Esophagus muscularis mucosa (tissue), 4 donors: Measurements from ENCODE around the gene PSMB2.

ENCODE experiments used
- EP300 ChIP-seq: sonication (generic); formaldehyde crosslinking; IDR thresholded peaks from one replicate; pipeline ENCODE4 v1.6.1; 2017; ENCODE audit warnings: antibody characterized with exemption
- POLR2A ChIP-seq: fragments of 450-650 bp; IDR thresholded peaks from one replicate; pipeline ENCODE4 v1.6.1; 2017; ENCODE audit warnings: antibody characterized with exemption, moderate library complexity, mild to moderate bottlenecking, low read depth
- POLR2AphosphoS5 ChIP-seq, 2 donors: sonication (generic); formaldehyde crosslinking; IDR thresholded peaks; one replicate each; pipeline ENCODE4 v1.6.1; 2017; ENCODE audit warnings: antibody characterized with exemption in 2 of 2
- TF ChIP-seq, protein P1 (sequence below), 3 experiments: fragments of 200-600 bp in 2 of 3; fragments of 450-650 bp in 1 of 3; sonication (generic) in 2 of 3; IDR thresholded peaks; one replicate each; pipeline ENCODE4 v1.5.1; 2017 to 2019; ENCODE audit warnings: antibody characterized with exemption in 3 of 3, mild to moderate bottlenecking in 2 of 3, moderate library complexity in 1 of 3

- TF ChIP-seq, protein P1, sequence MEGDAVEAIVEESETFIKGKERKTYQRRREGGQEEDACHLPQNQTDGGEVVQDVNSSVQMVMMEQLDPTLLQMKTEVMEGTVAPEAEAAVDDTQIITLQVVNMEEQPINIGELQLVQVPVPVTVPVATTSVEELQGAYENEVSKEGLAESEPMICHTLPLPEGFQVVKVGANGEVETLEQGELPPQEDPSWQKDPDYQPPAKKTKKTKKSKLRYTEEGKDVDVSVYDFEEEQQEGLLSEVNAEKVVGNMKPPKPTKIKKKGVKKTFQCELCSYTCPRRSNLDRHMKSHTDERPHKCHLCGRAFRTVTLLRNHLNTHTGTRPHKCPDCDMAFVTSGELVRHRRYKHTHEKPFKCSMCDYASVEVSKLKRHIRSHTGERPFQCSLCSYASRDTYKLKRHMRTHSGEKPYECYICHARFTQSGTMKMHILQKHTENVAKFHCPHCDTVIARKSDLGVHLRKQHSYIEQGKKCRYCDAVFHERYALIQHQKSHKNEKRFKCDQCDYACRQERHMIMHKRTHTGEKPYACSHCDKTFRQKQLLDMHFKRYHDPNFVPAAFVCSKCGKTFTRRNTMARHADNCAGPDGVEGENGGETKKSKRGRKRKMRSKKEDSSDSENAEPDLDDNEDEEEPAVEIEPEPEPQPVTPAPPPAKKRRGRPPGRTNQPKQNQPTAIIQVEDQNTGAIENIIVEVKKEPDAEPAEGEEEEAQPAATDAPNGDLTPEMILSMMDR (IDR thresholded peaks at IDR 0.05): no peak
- TF ChIP-seq POLR2A: no peak
- no peak for TF ChIP-seq POLR2AphosphoS5 (IDR thresholded peaks at IDR 0.05)
- TF ChIP-seq EP300: no peak
Observed at GRCh38 chr1:35603941-35604340, 37.4 kb downstream of the PSMB2 start.
